Left ventricle myocardium inferior (tissue), 1 donor: ENCODE measurements around the gene CCR6. TPM values are rescaled to one million over a fixed set of nuclear protein-coding genes. Genes with fewer than 3 reads are reported as not detected.

Source experiments
- DNase-seq: peaks from one replicate; pipeline ENCODE4 v3.0.0-alpha.2; 2020
- H3K27ac ChIP-seq: fragments of 200-600 bp; replicated peaks from 2 replicates; pipeline ENCODE4 v1.8.0; 2021
- H3K27me3 ChIP-seq: fragments of 200-600 bp; 2 replicates; pipeline ENCODE4 v1.8.0; 2021; ENCODE audit warnings: low read depth
- H3K36me3 ChIP-seq: fragments of 200-600 bp; 2 replicates; pipeline ENCODE4 v1.8.0; 2021
- H3K4me1 ChIP-seq: fragments of 200-600 bp; 2 replicates; pipeline ENCODE4 v1.8.0; 2021
- H3K4me3 ChIP-seq: fragments of 200-600 bp; 2 replicates; pipeline ENCODE4 v1.8.0; 2021; ENCODE audit warnings: mild to moderate bottlenecking, moderate library complexity
- H3K9me3 ChIP-seq: fragments of 200-600 bp; replicated peaks from 2 replicates; pipeline ENCODE4 v1.8.0; 2021
- CTCF ChIP-seq: fragments of 200-600 bp; IDR thresholded peaks from 2 replicates; pipeline ENCODE4 v1.8.0; 2021; ENCODE audit warnings: antibody characterized with exemption, mild to moderate bottlenecking, borderline replicate concordance
- intact Hi-C: fragments of 100-400 bp; cut with micrococcal nuclease; formaldehyde crosslinking; loops from one replicate; pipeline ENCODE4 v1.11.0; 2022
- total RNA-seq: library from RNA; stranded (reverse); fragmentation: NEBNext Ultra II Directional; extraction: Animal tissue kit (Norgen Biotek cat#: 25700); gene quantifications from one replicate; pipeline ENCODE4 v1.2.1, GENCODE V29; 2021
- donor health status: DM: no; HTN: yes; CAD: no; lungs with severe emphysema.

The CCR6 gene
- total RNA-seq, 1 donor from 2014 or later: not detected

- H3K4me3 ChIP-seq: no peak overlapping the region
- no peaks in the 10 kb centered on the region for H3K36me3 ChIP-seq
- no peaks in the 10 kb centered on the region for H3K9me3 ChIP-seq
- no peaks in the 10 kb centered on the region for H3K4me1 ChIP-seq
- intact Hi-C loops: no loop called here
- no peak for DNase-seq
- no peak for TF ChIP-seq CTCF
- H3K27ac ChIP-seq: no peak overlapping the region
- H3K27me3 ChIP-seq: peaks cover 9% of the 10 kb centered on the region
Measured at GRCh38 chr6:167127785-167128531, 5.1 kb downstream of the CCR6 start.

GRCh38 chr6:167129159-167129558 is 6.3 kb downstream of the CCR6 start:
- intact Hi-C loops: no loop called here
- Histone ChIP-seq H3K27ac (no peak overlapping the region), H3K4me1 (no peaks in the 10 kb centered on the region), H3K36me3 (no peaks in the 10 kb centered on the region), H3K27me3 (no peaks in the 10 kb centered on the region), H3K4me3 (no peak overlapping the region), H3K9me3 (no peaks in the 10 kb centered on the region)
- DNase-seq: no peak
- TF ChIP-seq CTCF: no peak

- H3K36me3 ChIP-seq: no peaks in the 10 kb centered on the region
- H3K27me3 ChIP-seq: no peaks in the 10 kb centered on the region
- DNase-seq: no peak
- H3K4me3 ChIP-seq: no peak overlapping the region
- no peak for TF ChIP-seq CTCF
- intact Hi-C loops: no loop called here
- no peak overlapping the region for H3K27ac ChIP-seq
- H3K9me3 ChIP-seq: no peaks in the 10 kb centered on the region
- no peaks in the 10 kb centered on the region for H3K4me1 ChIP-seq
Measured at GRCh38 chr6:167129562-167129961, 6.7 kb downstream of the CCR6 start.

GRCh38 chr6:167130008-167130677 is 7.2 kb downstream of the CCR6 start:
- no peak overlapping the region for H3K4me3 ChIP-seq
- H3K27me3 ChIP-seq: peaks cover 5% of the 10 kb centered on the region
- no peak overlapping the region for H3K27ac ChIP-seq
- no peak for DNase-seq
- H3K9me3 ChIP-seq: no peaks in the 10 kb centered on the region
- no peaks in the 10 kb centered on the region for H3K4me1 ChIP-seq
- H3K36me3 ChIP-seq: no peaks in the 10 kb centered on the region
- TF ChIP-seq CTCF: no peak
- intact Hi-C loops: no loop called here

GRCh38 chr6:167130712-167131684 is 8.1 kb downstream of the CCR6 start:
- H3K4me1 ChIP-seq: no peaks in the 10 kb centered on the region
- H3K27ac ChIP-seq: no peak overlapping the region
- TF ChIP-seq CTCF: no peak
- no peaks in the 10 kb centered on the region for H3K9me3 ChIP-seq
- H3K36me3 ChIP-seq: no peaks in the 10 kb centered on the region
- DNase-seq: no peak
- peaks cover 13% of the 10 kb centered on the region for H3K27me3 ChIP-seq
- H3K4me3 ChIP-seq: no peak overlapping the region
- intact Hi-C loops: no loop called here
